ENCODE measurements around the gene ACOT11. TPM values are rescaled to one million over a fixed set of nuclear protein-coding genes. Genes with fewer than 3 reads are reported as not detected.

ACOT11 gene
- total and polyA plus RNA-seq, 9 of the 15 experiments (the other 6 are each of a cell fraction or from before 2014, with no cell fraction given): 0.04 to 1.2 (median 0.64) TPM; not detected in 2

GRCh38 chr1:54581621-54582035 is 33.6 kb downstream of the ACOT11 start:
- H3K79me2 ChIP-seq (ENCODE audit: control insufficient read depth, insufficient read depth, low read length): no peaks in the 10 kb centered on the region
- CTCF ChIA-PET (ENCODE audit: low intra/inter-chr PET ratio): no interaction called here
- no peak for FAIRE-seq

GRCh38 chr1:54582566-54583306 is 34.7 kb downstream of the ACOT11 start:
- Histone ChIP-seq H3K27me3 (ENCODE audit: control insufficient read depth in 2 of 2, insufficient read depth in 2 of 2, low read length in 2 of 2) (peaks cover 17 to 49% of the 10 kb centered on the region in 2 experiments; a peak in 4 of 5 replicates), H3K4me1 (replicated peaks in 1 of 2; ENCODE audit: control insufficient read depth in 2 of 2, insufficient read depth in 2 of 2, low read length in 2 of 2) (peaks cover 0 to 14% of the 10 kb centered on the region in 2 experiments; a peak in 1 of 5 replicates), H3K9me3 (replicated peaks; ENCODE audit: control insufficient read depth, insufficient read depth, low read depth, low read length) (no peaks in the 10 kb centered on the region), H3K36me3 (ENCODE audit: control insufficient read depth, insufficient read depth, low read length) (no peaks in the 10 kb centered on the region), H3K27ac (ENCODE audit: extremely low read depth, low read depth, low read length) (no peak overlapping the region), H3K9ac (ENCODE audit: insufficient read depth in 1 of 2, low read depth in 2 of 2, low read length in 2 of 2) (no peak overlapping the region), H4K20me1 (replicated peaks; ENCODE audit: control insufficient read depth, insufficient read depth, low read length) (no peaks in the 10 kb centered on the region), H2AFZ (ENCODE audit: low read depth, low read length) (no peak overlapping the region), H3K4me2 (ENCODE audit: insufficient read depth, low read length) (no peak overlapping the region), H3K79me2 (ENCODE audit: control insufficient read depth, insufficient read depth, low read length) (no peaks in the 10 kb centered on the region), H3K4me3 (no peak overlapping the region), H3K9me1 (ENCODE audit: control insufficient read depth, insufficient read depth, low read length) (no peaks in the 10 kb centered on the region)
- in situ Hi-C loops (cut with MboI) (no loop called here), intact Hi-C loops (cut with micrococcal nuclease) (no loop called here)
- CTCF ChIA-PET (ENCODE audit: low intra/inter-chr PET ratio): no interaction called here
- POLR2A ChIA-PET: no interaction called here
- WGBS (ENCODE audit: insufficient coverage, low coverage, missing lambda C conversion rate): 7% methylated on average over 19 of the region's 19 CpGs
- ATAC-seq (no peak), FAIRE-seq (no peak), DNase-seq (ENCODE audit: extremely low read depth in 1 of 4, low spot score in 3 of 4) (no peak)
- no TSS peak for BruUV-seq (replicated peaks)
- no peak for TF ChIP-seq ZFP91 (CRISPR knock-in tag; IDR thresholded peaks at IDR 0.05)
- no peak for TF ChIP-seq EHMT2 (IDR thresholded peaks at IDR 0.05)
- TF ChIP-seq, protein P1, sequence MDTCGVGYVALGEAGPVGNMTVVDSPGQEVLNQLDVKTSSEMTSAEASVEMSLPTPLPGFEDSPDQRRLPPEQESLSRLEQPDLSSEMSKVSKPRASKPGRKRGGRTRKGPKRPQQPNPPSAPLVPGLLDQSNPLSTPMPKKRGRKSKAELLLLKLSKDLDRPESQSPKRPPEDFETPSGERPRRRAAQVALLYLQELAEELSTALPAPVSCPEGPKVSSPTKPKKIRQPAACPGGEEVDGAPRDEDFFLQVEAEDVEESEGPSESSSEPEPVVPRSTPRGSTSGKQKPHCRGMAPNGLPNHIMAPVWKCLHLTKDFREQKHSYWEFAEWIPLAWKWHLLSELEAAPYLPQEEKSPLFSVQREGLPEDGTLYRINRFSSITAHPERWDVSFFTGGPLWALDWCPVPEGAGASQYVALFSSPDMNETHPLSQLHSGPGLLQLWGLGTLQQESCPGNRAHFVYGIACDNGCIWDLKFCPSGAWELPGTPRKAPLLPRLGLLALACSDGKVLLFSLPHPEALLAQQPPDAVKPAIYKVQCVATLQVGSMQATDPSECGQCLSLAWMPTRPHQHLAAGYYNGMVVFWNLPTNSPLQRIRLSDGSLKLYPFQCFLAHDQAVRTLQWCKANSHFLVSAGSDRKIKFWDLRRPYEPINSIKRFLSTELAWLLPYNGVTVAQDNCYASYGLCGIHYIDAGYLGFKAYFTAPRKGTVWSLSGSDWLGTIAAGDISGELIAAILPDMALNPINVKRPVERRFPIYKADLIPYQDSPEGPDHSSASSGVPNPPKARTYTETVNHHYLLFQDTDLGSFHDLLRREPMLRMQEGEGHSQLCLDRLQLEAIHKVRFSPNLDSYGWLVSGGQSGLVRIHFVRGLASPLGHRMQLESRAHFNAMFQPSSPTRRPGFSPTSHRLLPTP (IDR thresholded peaks at IDR 0.05; ENCODE audit: borderline replicate concordance, extremely low read depth, insufficient read length): no peak
- no peak for TF ChIP-seq MECOM (CRISPR knock-in tag; IDR thresholded peaks at IDR 0.05)
- no peak for TF ChIP-seq ZBTB17 (CRISPR knock-in tag; IDR thresholded peaks at IDR 0.05)
- no peak for TF ChIP-seq HEY1 (CRISPR knock-in tag; IDR thresholded peaks at IDR 0.05; ENCODE audit: borderline replicate concordance)
- TF ChIP-seq ELF4 (CRISPR knock-in tag; IDR thresholded peaks at IDR 0.05): no peak

More at GRCh38 chr1:54581621-54582035, 33.6 kb downstream of the ACOT11 start:
- Histone ChIP-seq H3K27me3 (ENCODE audit: control insufficient read depth in 2 of 2, insufficient read depth in 2 of 2, low read length in 2 of 2) (peaks cover 17 to 43% of the 10 kb centered on the region in 2 experiments; a peak in 4 of 5 replicates), H3K4me1 (replicated peaks in 1 of 2; ENCODE audit: control insufficient read depth in 2 of 2, insufficient read depth in 2 of 2, low read length in 2 of 2) (peaks cover 0 to 14% of the 10 kb centered on the region in 2 experiments; a peak in 2 of 5 replicates), H2AFZ (ENCODE audit: low read depth, low read length) (no peak overlapping the region), H3K36me3 (ENCODE audit: control insufficient read depth, insufficient read depth, low read length) (no peaks in the 10 kb centered on the region), H3K4me3 (no peak overlapping the region), H3K9ac (ENCODE audit: insufficient read depth in 1 of 2, low read depth in 2 of 2, low read length in 2 of 2) (peak overlapping the region in 1 of 2 experiments; percentile 23; a peak in 1 of 4 replicates), H3K9me1 (ENCODE audit: control insufficient read depth, insufficient read depth, low read length) (no peaks in the 10 kb centered on the region), H3K4me2 (ENCODE audit: insufficient read depth, low read length) (no peak overlapping the region), H3K27ac (ENCODE audit: extremely low read depth, low read depth, low read length) (no peak overlapping the region), H4K20me1 (replicated peaks; ENCODE audit: control insufficient read depth, insufficient read depth, low read length) (no peaks in the 10 kb centered on the region), H3K9me3 (replicated peaks; ENCODE audit: control insufficient read depth, insufficient read depth, low read depth, low read length) (no peaks in the 10 kb centered on the region)
- no TSS peak for BruUV-seq (replicated peaks)
- 14% methylated on average over 5 of the region's 5 CpGs for WGBS (ENCODE audit: insufficient coverage, low coverage, missing lambda C conversion rate)
- intact Hi-C loops (cut with micrococcal nuclease): no loop called here
- ATAC-seq (peak; percentile 40), DNase-seq (ENCODE audit: extremely low read depth in 1 of 4, low spot score in 3 of 4) (no peak)
- POLR2A ChIA-PET: interaction anchor here (0.6 kb wide), 1 partner anchor 360 kb away, joined by 3 read pairs; no protein-coding TSS in a partner anchor
- TF ChIP-seq ZBED1 (IDR thresholded peaks at IDR 0.05): no peak
- 0 out of 2 replicates have a peak, but pooled peaks have one; percentile 33 for TF ChIP-seq ZC3H4 (CRISPR knock-in tag; IDR thresholded peaks at IDR 0.05; ENCODE audit: borderline replicate concordance)
- TF ChIP-seq ZFX (CRISPR knock-in tag; IDR thresholded peaks at IDR 0.05): 0 out of 2 replicates have a peak, but pooled peaks have one; percentile 22
- in situ Hi-C loops (cut with MboI): no loop called here
